IPS DF 4.7 (cell line): ENCODE data around the gene CNTNAP2.

Experiments used
- DNase-seq: peaks from one replicate; pipeline ENCODE4 v3.0.0-alpha.2; 2013; ENCODE audit warnings: low spot score; ENCODE audit errors: extremely low read depth

CNTNAP2 gene

DNA sequence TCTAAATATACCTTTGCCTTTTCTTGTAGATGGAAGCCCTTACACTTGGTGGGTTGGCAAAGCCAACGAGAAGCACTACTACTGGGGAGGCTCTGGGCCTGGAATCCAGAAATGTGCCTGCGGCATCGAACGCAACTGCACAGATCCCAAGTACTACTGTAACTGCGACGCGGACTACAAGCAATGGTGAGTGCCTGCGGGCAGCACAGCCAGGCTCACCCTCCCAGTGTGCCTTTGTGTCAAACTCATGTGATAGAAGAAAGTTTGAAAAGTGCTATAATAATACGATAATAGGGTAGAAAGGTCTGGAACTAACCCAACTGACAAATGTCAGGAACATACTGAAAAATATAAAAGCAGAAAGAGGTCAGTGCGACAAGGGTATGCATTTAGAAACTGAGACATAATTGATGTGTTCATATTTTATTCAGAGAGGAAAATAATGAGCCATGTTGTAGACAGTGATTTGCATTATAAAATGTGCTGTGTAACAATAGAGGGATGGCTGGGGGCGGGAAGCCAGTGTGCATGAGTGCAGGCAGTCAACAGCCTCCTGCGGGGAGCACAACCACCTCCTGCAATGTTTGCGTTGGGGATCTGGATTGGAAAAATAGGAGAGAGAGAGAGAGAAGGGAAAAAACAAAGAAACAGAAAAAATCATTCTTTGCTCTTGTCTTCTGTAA lies 1787.1 kb downstream of the CNTNAP2 start:
- no peak for DNase-seq

DNA sequence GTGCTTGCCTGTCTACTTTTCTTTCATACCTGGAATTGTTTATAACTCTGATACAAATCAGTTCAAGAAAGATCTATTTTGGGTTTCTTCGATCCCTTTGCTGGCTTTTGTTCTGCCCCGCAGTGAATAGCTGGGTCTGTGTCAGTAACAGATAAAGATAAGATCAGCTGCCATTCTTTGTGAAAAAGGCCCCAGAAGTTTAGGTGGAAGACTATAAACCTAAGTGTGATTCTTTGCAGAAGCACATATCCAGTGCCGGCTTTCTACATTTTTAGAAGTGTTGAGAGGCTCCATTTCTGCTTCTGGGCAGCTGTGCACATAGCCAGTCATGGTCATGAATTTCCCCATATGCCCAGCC lies 1787.6 kb downstream of the CNTNAP2 start:
- no peak for DNase-seq

DNA sequence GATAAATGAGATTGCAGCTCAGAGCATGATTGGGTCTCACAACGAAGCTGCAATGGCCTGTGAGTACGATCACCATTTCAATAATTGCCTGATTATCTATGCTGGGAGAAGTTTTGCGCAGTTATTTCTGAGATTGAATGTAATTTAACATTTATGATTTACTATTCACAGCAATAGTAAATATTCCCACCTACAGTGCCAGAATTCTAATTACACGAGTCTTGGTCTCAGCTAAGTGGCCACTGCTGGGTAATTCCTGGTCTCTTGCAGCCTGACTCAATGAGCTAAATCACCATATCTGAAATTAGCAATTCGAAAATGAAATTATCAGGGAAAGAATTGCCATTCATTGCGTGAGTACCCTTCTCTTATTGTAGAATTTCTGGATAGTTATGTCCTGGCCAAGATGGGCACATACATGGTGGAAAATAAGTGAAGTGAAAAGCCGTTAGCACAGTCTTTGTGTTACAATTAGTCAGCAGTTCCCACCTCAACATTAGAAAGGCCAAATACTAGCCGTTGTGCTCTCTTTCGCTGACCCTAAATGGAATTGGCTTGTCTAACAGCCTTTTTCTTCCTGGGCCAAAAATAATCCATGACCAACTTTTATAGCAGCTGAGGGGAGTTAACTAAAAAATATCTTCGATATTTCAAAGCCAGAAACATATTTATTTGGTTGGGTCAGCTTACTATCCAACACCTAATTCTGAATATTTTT lies 1793.0 kb downstream of the CNTNAP2 start:
- no peak for DNase-seq

DNA sequence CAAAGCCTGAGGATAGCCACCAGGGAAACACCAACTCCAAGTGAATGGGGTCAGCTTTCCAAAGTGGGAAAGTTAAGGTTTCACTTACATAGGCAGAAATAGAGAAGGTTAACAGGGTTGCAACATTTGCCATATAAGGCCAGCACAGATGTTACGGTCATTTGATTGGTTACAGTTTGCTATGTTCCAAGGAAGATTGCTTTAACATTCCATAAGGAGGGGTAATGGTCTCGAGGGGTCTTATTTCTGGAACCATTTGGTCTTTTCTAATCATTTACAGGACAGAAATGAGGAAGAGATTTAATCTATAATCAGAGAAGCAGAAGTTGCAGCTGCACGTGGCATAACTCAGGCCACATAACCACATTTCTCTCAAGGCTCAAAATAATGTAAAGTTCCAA lies 1794.6 kb downstream of the CNTNAP2 start:
- no peak for DNase-seq

DNA sequence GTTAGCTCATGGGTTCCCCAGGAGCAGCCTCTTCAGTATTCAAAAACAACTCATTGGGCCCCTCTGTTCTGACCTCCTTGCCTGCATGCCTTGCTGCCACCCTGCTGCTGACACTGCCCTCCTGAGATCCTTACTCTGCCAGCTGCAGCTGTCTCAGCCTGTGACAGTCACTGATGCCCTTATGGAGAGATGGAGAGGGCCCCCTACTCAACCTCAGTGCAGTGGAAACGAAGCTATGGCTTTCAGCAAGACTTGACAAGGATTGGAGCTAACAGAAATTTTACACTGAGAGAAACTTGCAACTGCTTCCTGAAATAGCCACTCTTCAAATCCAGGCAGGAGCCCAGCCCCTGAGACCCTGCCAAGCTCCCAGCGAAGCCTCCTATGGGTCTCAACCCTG lies 1795.7 kb downstream of the CNTNAP2 start:
- no peak for DNase-seq

DNA sequence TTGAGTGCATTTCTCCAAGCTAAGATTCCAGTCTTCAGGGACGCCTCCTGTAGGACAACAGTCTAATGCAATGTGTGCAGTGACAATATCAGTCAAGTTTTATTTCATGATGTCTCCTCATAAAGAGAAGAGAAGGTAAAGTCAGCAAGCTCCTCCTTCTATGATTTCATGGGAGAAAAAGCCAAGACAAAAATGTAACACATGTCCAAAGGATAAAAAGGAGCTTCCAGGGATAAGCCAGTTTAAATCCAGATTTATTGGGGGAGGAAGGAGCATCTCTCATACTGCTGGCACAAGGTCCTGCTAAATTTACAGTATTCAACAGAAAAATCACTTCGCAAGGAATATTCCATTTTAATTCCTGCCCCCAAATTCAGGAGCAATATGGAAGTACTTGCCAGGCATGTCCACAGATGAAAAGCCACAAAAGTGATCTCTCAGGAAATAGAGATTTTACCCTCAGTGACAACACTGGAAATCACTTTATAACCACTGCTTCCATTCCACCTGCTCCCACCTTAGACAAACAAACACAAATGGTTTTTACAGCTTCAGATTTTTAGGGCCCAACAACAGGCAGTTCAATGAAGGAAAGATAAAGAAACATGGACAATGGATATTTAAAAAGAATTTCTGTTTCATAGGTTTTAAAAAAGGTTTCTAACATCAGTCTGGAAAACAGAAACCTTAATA lies 1796.5 kb downstream of the CNTNAP2 start:
- no peak for DNase-seq

DNA sequence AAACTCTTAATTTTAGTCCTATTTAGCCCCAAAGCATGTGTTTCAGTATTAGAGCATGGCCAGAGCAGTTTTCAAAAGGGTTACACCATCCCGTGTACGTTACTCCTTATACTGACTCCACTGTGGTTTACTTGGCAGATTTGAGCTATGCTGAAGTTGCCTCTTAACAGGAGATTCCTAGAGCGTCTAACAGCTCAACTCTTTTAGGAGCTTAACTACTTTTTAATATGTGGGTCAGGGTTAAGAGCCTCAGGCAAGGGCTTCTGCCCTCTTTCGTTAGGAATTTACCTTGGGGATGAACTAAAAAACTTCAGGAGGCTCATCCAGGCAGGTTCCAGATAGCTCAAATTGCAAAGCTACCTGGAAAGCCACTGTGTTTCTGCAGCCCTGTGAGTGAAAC lies 1799.2 kb downstream of the CNTNAP2 start:
- no peak for DNase-seq

DNA sequence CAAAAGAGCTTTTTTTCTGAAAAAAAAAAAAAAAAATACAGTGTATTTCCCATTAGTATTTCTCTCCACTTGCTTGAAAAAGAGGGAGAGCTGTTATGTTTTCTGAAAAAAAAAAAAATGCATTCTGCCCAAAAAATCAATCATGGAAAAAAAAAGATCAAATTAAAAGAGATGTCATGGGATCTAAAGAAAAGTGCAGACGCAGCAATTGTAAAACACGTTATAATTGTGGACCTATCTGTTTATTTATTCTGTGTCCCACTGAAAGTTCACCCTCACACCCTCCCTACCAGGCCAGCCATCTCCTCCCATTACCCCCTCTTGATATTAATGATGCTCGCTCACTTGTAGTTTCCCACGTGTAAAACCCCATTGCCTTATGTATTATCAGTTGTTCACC lies 1800.0 kb downstream of the CNTNAP2 start:
- no peak for DNase-seq

DNA sequence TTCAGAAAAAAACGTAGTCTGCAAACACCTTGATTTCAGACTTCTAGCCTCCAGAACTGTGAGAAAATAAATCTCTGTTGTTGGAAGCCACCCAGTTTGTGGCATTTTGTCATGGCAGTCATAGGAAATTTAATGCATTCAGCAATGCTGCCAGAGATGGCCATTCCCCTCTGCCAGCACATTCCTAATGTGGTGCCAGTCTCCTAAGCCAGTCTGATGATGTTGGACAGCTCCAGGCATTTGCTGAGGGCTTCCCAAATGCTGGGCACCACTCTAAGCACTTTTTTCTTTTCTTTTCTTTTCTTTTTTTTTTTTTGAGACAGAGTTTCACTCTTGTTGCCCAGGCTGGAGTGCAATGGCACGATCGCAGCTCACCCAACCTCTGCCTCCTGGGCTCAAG lies 1807.2 kb downstream of the CNTNAP2 start:
- DNase-seq = no peak

DNA sequence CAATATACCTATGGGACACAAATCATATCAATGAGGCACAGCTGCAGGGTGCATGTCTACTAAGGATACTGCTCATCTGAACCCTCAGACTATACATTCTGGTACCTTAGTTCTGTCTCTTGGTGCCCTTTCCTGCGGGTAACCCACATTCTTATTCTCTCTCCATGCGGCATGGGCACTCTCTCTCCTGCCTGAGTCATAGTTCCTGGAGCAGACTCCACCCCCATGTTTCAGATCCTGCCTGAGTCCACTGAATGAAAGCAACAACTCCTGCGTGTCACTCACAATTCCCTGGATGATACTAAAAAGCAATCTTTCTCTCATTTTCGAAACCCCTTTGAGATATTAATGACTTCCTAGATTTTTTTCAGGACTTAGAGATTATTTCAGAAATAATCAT lies 1820.8 kb downstream of the CNTNAP2 start:
- no peak for DNase-seq

DNA sequence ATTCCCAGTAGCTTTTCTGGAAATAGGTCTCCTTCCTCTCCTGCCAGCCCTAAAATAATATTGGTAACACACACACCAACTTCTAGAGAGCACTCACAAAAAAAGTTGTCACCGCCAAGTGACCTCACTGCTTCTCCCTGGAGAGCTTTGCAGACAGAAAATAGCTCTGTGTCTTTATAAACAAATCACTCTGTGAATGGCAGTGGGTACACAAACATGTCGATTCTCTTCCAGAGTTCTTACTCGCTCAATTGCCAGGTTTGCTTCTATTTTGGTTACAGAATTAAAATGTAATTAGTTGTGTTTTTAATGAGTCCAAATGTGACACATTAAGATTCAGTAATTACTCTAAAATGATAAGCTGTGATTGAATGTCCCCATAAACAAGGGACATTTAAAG lies 1824.8 kb downstream of the CNTNAP2 start:
- DNase-seq = no peak

DNA sequence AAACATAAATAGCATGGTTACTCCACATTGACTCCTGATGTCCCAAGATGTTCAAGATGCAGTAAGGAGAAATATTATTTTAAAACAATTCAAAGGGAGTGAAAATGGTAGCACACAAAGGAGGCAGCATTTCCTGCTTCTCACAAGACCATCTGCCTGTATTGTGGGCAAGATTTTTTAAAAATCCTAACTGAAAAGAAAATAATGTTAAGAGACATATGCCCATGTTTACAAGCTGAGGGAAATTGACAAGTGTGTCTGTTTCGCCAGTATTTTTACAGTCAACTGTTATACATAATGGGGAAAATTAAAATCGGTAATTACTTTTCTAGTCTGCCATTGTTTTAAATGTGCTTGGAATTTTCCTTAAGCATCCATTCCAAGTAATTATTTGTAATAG lies 1827.7 kb downstream of the CNTNAP2 start:
- DNase-seq = no peak

DNA sequence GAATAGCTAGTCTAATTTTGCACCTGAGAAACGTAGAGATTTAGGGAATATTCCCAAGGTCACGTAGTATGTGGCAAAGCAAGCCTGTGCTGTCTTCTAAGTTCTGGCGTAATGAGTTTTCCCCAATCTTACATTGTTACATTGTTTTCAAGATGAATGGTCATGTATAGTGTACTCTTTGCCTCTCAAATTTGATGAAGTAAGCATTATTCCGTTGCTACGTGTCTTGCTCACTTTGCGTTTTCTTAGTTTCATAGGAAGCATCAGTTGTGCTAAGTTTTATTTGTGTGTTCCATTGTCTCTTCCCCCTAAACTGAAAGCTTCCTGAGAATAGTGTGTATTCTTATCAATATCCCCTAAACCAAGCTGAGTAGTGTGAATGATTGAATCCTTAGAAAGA lies 1836.3 kb downstream of the CNTNAP2 start:
- DNase-seq = no peak

DNA sequence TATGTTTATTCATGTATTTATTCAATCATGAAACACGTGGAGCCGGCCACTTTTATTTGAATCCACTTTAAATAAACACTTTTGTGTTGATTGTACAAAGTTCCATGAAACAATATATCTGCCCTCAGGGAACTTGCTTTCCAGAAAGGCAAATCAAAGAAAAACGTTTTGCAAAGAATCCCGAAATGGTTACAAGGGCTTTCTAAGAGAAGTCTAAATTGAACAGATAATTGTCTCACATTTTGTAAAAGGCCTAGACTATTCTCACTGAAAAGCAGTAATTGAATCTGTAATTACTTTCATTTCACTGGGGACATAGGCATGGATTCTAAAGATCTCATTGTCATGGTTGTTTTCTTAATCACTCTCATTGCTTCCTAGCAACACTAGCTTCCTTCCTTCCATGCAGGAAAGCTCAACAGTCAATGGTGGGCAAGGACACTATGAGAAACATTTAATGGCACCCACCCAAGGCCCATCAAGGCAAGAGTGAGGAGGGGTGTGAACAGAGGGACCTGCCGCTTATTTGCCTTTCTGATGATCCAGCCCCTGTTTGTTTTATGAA lies 1851.5 kb downstream of the CNTNAP2 start:
- DNase-seq = no peak

DNA sequence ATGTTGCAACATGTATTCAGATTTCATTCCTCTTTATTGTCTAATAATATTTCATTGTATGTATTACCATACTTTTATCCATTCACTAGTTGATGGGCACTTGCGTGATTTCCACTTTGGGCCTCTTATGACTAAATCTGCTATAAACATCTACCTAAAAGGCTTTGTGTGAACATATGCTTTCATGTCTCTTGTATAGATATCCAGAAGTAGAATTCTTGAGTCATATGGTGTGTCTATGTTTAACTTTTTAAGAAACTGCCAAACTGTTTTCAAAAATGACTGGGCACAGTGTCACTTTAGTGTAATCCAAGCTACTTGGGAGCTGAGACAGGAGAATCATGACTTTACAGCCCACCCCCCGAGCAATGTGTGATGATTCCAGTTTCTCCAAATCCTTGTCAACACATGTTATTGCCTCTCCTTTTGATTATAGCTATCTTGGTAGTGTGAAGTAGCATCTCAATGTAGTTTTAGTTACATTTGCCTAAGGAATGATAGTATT lies 1855.1 kb downstream of the CNTNAP2 start:
- no peak for DNase-seq

DNA sequence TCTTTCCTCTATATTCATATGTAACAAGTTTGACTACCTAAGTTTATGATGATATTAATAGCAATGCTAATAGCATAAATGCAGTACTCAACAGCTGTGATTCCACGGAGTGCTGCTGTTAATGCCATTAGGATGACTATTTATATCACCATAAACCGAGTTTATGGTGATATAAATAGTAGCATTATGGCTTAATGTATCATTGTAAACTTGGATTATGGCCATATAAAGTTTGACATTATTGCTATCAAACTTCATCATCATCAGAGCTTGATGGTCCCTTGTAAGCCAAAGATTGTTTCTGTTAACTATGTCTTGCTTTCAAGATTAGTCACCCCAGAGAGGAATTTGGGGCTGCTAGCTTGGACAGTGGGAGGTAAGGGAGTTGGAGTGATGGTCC lies 1861.6 kb downstream of the CNTNAP2 start:
- no peak for DNase-seq

DNA sequence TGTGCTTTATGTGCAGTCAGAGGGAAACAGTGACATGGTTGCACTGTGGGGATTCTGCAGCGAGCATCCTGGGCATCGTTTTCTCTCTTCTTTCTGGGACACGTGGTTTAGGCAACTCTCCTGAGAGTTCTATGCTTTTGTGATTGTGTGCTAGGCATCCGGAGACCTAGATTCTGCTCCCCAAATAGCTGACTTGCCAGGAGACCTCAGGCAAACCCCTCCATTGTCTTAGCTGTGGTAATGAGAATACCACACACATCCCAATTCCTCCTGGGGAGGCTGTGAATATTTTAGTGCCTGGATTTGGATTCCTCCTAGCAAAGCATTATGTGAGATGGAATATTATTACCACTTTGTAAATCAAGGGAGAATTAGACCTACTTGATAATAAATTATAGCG lies 1862.0 kb downstream of the CNTNAP2 start:
- no peak for DNase-seq

DNA sequence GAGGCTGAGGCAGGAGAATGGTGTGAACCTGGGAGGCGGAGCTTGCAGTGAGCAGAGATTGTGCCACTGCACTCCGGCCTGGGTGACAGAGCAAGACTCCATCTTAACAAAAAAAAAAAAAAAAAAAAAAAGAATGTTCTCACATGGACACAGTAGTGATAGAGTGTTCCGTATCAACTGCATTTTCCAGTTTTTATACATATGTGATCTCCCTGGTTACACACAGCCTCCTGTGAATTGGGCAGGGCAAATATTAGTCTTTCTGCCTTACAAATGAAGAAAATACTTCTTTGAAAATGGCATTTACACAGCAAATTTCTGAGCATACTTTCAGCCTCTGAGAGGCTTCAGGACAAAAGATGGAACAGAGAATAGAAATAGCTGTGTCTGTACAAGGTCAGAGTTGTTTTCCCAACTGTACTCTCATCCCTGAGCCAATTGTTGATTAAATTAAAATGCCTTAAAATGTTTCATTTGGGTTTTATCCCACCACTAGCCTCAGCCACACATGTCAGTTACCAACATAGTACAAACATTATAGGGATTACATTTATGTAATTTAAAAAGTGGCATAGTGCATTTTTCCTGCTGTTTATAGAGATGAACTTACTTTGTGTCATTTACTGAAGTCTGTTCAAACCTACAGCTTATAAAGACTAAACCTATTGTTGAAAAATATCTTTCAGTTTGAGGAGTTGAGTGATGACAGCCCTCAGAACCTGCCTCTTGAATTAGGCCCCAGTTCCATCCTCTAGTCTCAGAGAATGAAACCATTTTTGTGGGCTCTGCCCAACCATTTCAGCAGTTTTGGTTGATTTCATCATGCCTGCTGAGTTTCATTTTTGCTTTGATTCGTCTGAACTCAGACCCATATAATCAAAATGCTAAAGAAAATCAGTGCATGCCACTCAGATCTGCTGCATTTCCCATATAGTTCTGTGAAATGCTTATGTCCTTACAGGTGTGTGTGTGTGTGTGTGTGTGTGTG lies 1864.5 kb downstream of the CNTNAP2 start:
- no peak for DNase-seq

DNA sequence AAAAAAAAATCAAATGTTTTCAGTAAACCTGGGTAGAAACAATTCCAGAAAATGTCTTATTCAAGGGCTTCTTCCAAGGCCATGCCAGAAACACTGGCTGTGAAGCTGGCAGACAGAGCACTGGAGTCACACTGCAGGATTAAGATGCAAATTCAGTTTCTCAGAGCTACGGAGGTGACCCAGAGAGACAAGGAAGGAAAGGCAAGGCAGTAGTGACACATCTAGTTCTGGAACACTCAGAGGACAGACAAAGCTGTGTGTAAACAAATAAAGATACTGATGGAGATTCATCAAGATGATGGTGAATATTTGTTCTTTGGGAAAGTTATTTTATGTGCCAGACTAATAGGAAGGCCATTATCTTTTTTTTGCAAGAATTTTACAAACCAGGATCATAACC lies 1865.7 kb downstream of the CNTNAP2 start:
- no peak for DNase-seq

DNA sequence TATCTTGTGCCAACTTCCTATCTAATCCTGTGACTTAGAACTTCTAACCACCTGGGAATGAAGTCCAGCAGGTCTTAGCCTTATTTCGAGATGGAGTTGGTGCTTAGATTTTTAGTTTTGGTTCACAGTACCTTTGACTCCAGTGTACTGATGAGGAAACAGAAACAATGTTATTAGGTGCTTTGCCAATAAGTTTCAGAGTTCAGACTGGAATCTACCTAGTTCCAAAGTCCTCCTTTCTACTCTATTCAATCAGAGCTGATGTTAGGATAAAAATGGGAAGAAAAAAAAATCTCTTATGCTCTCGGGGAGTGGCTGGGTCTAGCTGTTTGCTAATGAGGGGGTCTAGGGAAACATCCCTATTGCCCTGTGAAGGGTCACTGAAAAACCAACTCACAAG lies 1867.7 kb downstream of the CNTNAP2 start:
- no peak for DNase-seq

DNA sequence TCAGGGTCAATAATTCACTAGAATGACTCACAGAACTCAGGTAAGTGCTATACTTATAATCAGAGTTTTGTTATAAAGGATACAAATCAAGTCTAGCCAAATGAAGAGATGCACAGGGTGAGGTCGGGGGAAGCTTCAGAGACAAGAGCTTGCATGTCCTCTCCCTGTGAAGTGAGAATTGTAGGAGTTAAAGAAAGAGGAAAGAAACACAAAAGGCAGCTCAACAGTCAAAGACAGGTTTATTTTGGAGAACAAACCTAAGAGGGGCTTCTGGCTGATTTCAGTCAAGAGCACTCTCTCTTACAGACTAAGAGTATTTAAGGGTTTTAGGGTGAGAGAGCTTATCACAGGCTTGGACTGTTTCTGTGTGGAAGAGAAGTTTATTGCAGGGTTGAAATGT lies 1873.5 kb downstream of the CNTNAP2 start:
- DNase-seq = no peak
